Subcutaneous adipose tissue (tissue), 4 donors: ENCODE data around the gene ADRA1B. TPM values are rescaled to one million over a fixed set of nuclear protein-coding genes. Genes with fewer than 3 reads are reported as not detected.

Experiments
- CTCF ChIP-seq: fragments of 450-650 bp; IDR thresholded peaks from one replicate; pipeline ENCODE4 v1.5.1; 2016; ENCODE audit warnings: low read depth, mild to moderate bottlenecking, control low read depth, antibody characterized with exemption, moderate library complexity
- total RNA-seq, 4 donors: library from RNA; depleted of rRNA; stranded (reverse); fragments of >200 nt; gene quantifications; one replicate each; pipeline ENCODE4 v1.1.0, GENCODE V29; 2016

The ADRA1B gene
- total RNA-seq, 4 donors from 2014 or later: 1.5 to 2.6 (median 2.1) TPM

- TF ChIP-seq CTCF: no peak
Measured at GRCh38 chr5:159881967-159882366, 34.3 kb upstream of the ADRA1B start.

GRCh38 chr5:159883522-159883950, 32.7 kb upstream of the ADRA1B start:
- no peak for TF ChIP-seq CTCF

- TF ChIP-seq CTCF: no peak
Measured at GRCh38 chr5:159884917-159885620, 31.2 kb upstream of the ADRA1B start.

GRCh38 chr5:159886296-159886695, 30.0 kb upstream of the ADRA1B start:
- no peak for TF ChIP-seq CTCF

GRCh38 chr5:159887050-159887449, 29.2 kb upstream of the ADRA1B start:
- no peak for TF ChIP-seq CTCF

- TF ChIP-seq CTCF: no peak
Measured at GRCh38 chr5:159888860-159889259, 27.4 kb upstream of the ADRA1B start.

- no peak for TF ChIP-seq CTCF
Measured at GRCh38 chr5:159890141-159890540, 26.1 kb upstream of the ADRA1B start.
